HAP-1 (cell line): ENCODE data around the gene RAP2A.
A peak's percentile ranks its signal among the peaks of the same experiment; 100 is the strongest.

Experiments
- DNase-seq, 2 experiments: peaks; one replicate each; pipeline ENCODE4 v3.0.0-alpha.2; 2016 to 2020; ENCODE audit warnings: low spot score in 2 of 2
- H3K27me3 ChIP-seq: fragments of 250-450 bp; sonication (Bioruptor Pico); 2 replicates; pipeline ENCODE4 v1.5.1; 2020; ENCODE audit warnings: low read depth, mild to moderate bottlenecking, moderate library complexity
- H3K36me3 ChIP-seq: fragments of 250-450 bp; sonication (Bioruptor Pico); replicated peaks from 2 replicates; pipeline ENCODE4 v1.5.1; 2020; ENCODE audit warnings: mild to moderate bottlenecking
- H3K4me1 ChIP-seq: fragments of 250-450 bp; sonication (Bioruptor Pico); 2 replicates; pipeline ENCODE4 v1.5.1; 2020; ENCODE audit warnings: mild to moderate bottlenecking
- H3K4me3 ChIP-seq: fragments of 250-450 bp; sonication (Bioruptor Pico); 2 replicates; pipeline ENCODE4 v1.5.1; 2020; ENCODE audit warnings: mild to moderate bottlenecking, moderate library complexity
- H3K9me3 ChIP-seq: fragments of 250-450 bp; sonication (Bioruptor Pico); 2 replicates; pipeline ENCODE4 v1.5.1; 2020; ENCODE audit warnings: mild to moderate bottlenecking, moderate library complexity
- in situ Hi-C: fragments of 300-500 bp; cut with MboI; formaldehyde crosslinking; loops from 3 replicates; pipeline ENCODE4 v1.14.3; 2020; ENCODE audit warnings: low sequenced_read_pairs, inconsistent platforms, mixed read lengths

RAP2A gene

GRCh38 chr13:97431171-97431764 is 2.7 kb upstream of the RAP2A start:
- H3K27me3 ChIP-seq: peaks cover 9% of the 10 kb centered on the region
- DNase-seq: no peak
- H3K4me1 ChIP-seq: peaks cover 2% of the 10 kb centered on the region
- H3K36me3 ChIP-seq: no peaks in the 10 kb centered on the region
- in situ Hi-C loops: no loop called here
- H3K9me3 ChIP-seq: 0 out of 2 replicates have a peak, but pooled peaks cover 2% of the 10 kb centered on the region
- H3K4me3 ChIP-seq: no peak overlapping the region

GRCh38 chr13:97432232-97432916 is 1.6 kb upstream of the RAP2A start:
- in situ Hi-C loops: no loop called here
- DNase-seq: no peak
- Histone ChIP-seq H3K36me3 (no peaks in the 10 kb centered on the region), H3K4me3 (peak overlapping the region; percentile 73), H3K4me1 (peaks cover 4% of the 10 kb centered on the region), H3K9me3 (0 out of 2 replicates have a peak, but pooled peaks cover 2% of the 10 kb centered on the region), H3K27me3 (peaks cover 2% of the 10 kb centered on the region)

- no peaks in the 10 kb centered on the region for H3K36me3 ChIP-seq
- peak overlapping the region; percentile 73 for H3K4me3 ChIP-seq
- in situ Hi-C loops: no loop called here
- peaks cover 4% of the 10 kb centered on the region for H3K4me1 ChIP-seq
- 0 out of 2 replicates have a peak, but pooled peaks cover 2% of the 10 kb centered on the region for H3K9me3 ChIP-seq
- H3K27me3 ChIP-seq: peaks cover 2% of the 10 kb centered on the region; the same call in 1 of the 2 replicates
- peak; percentile 96 to 97 for DNase-seq
Observed at GRCh38 chr13:97432917-97433726, 847 bp upstream of the RAP2A start.

- Histone ChIP-seq H3K27me3 (no peaks in the 10 kb centered on the region; the same call in 1 of the 2 replicates), H3K4me1 (peaks cover 9% of the 10 kb centered on the region), H3K4me3 (peak overlapping the region; percentile 62), H3K36me3 (no peaks in the 10 kb centered on the region; the same call in 1 of the 2 replicates), H3K9me3 (0 out of 2 replicates have a peak, but pooled peaks cover 2% of the 10 kb centered on the region)
- in situ Hi-C loops: no loop called here
- DNase-seq: peak in 1 of 2 experiments; percentile 55
Observed at GRCh38 chr13:97434397-97435201, 630 bp downstream of the RAP2A start.

- no peaks in the 10 kb centered on the region; the same call in 1 of the 2 replicates for H3K27me3 ChIP-seq
- no peak for DNase-seq
- no peaks in the 10 kb centered on the region; the same call in 1 of the 2 replicates for H3K36me3 ChIP-seq
- peaks cover 9% of the 10 kb centered on the region for H3K4me1 ChIP-seq
- 0 out of 2 replicates have a peak, but pooled peaks cover 2% of the 10 kb centered on the region for H3K9me3 ChIP-seq
- H3K4me3 ChIP-seq: peak overlapping the region; percentile 62
- in situ Hi-C loops: no loop called here
Observed at GRCh38 chr13:97435323-97435722, 1.4 kb downstream of the RAP2A start.

GRCh38 chr13:97435794-97436193 is 1.8 kb downstream of the RAP2A start:
- no peak for DNase-seq
- peaks cover 9% of the 10 kb centered on the region for H3K4me1 ChIP-seq
- 0 out of 2 replicates have a peak, but pooled peaks cover 2% of the 10 kb centered on the region for H3K9me3 ChIP-seq
- H3K27me3 ChIP-seq: no peaks in the 10 kb centered on the region; the same call in 1 of the 2 replicates
- H3K4me3 ChIP-seq: peak overlapping the region; percentile 62
- no peaks in the 10 kb centered on the region; the same call in 1 of the 2 replicates for H3K36me3 ChIP-seq
- in situ Hi-C loops: no loop called here

GRCh38 chr13:97436845-97437244 is 2.9 kb downstream of the RAP2A start:
- H3K4me3 ChIP-seq: no peak overlapping the region
- no peaks in the 10 kb centered on the region for H3K27me3 ChIP-seq
- in situ Hi-C loops: no loop called here
- no peak for DNase-seq
- H3K4me1 ChIP-seq: peaks cover 9% of the 10 kb centered on the region
- H3K9me3 ChIP-seq: no peaks in the 10 kb centered on the region
- no peaks in the 10 kb centered on the region; the same call in 1 of the 2 replicates for H3K36me3 ChIP-seq

- Histone ChIP-seq H3K4me3 (no peak overlapping the region), H3K36me3 (no peaks in the 10 kb centered on the region; the same call in 1 of the 2 replicates), H3K4me1 (peaks cover 9% of the 10 kb centered on the region), H3K9me3 (no peaks in the 10 kb centered on the region), H3K27me3 (no peaks in the 10 kb centered on the region)
- in situ Hi-C loops: no loop called here
- no peak for DNase-seq
Observed at GRCh38 chr13:97437729-97438128, 3.8 kb downstream of the RAP2A start.

- in situ Hi-C loops: no loop called here
- no peaks in the 10 kb centered on the region for H3K27me3 ChIP-seq
- H3K9me3 ChIP-seq: no peaks in the 10 kb centered on the region
- H3K36me3 ChIP-seq: no peaks in the 10 kb centered on the region; the same call in 1 of the 2 replicates
- no peak overlapping the region for H3K4me3 ChIP-seq
- peaks cover 9% of the 10 kb centered on the region for H3K4me1 ChIP-seq
- DNase-seq: no peak
Observed at GRCh38 chr13:97438856-97439595, 5.1 kb downstream of the RAP2A start.

- DNase-seq: no peak
- H3K4me1 ChIP-seq: peaks cover 9% of the 10 kb centered on the region; the same call in 1 of the 2 replicates
- in situ Hi-C loops: no loop called here
- H3K4me3 ChIP-seq: no peak overlapping the region
- H3K27me3 ChIP-seq: no peaks in the 10 kb centered on the region
- no peaks in the 10 kb centered on the region for H3K9me3 ChIP-seq
- no peaks in the 10 kb centered on the region; the same call in 1 of the 2 replicates for H3K36me3 ChIP-seq
Observed at GRCh38 chr13:97440598-97441170, 6.7 kb downstream of the RAP2A start.

GRCh38 chr13:97441368-97441767 is 7.4 kb downstream of the RAP2A start:
- Histone ChIP-seq H3K4me1 (peaks cover 6% of the 10 kb centered on the region; the same call in 1 of the 2 replicates), H3K27me3 (no peaks in the 10 kb centered on the region), H3K9me3 (no peaks in the 10 kb centered on the region), H3K4me3 (no peak overlapping the region), H3K36me3 (no peaks in the 10 kb centered on the region; the same call in 1 of the 2 replicates)
- in situ Hi-C loops: no loop called here
- no peak for DNase-seq

GRCh38 chr13:97445522-97446187 is 11.7 kb downstream of the RAP2A start:
- no peak for DNase-seq
- in situ Hi-C loops: no loop called here

More at GRCh38 chr13:97445522-97446187, 11.7 kb downstream of the RAP2A start:
- H3K27me3 ChIP-seq: no peaks in the 10 kb centered on the region
- no peaks in the 10 kb centered on the region for H3K36me3 ChIP-seq
- H3K9me3 ChIP-seq: no peaks in the 10 kb centered on the region
- no peak overlapping the region for H3K4me3 ChIP-seq
- H3K4me1 ChIP-seq: no peaks in the 10 kb centered on the region
